PC-9 (cell line): Measurements from ENCODE around the gene PCDH9. TPM values are rescaled to one million over a fixed set of nuclear protein-coding genes. Genes with fewer than 3 reads are reported as not detected.

Experiments
- BruUV-seq: library from RNA; stranded (reverse); fragments of 400-500 nt; replicated peaks from 2 replicates; lab custom pipeline; 2021; lab: Mats Ljungman, UMichigan
- CTCF ChIA-PET: fragments of 300-600 bp; sonication (Branson Sonifier 250); formaldehyde crosslinking; loops from one replicate; lab custom pipeline; 2022; ENCODE audit warnings: antibody characterized with exemption; lab: Charles Lee
- POLR2A ChIA-PET: fragments of 300-600 bp; sonication (Branson Sonifier 250); formaldehyde crosslinking; loops from one replicate; lab custom pipeline; 2022; ENCODE audit warnings: antibody characterized with exemption; ENCODE audit not compliant: unreplicated experiment; lab: Charles Lee
- DNase-seq, 2 experiments: peaks; one replicate each; pipeline versions ENCODE4 v3.0.0 to v3.0.0-alpha.2; 2015 to 2022; ENCODE audit warnings: mixed read lengths in 1 of 2
- H2AFZ ChIP-seq: fragments of 200-600 bp; sonication (generic); 2 replicates; pipeline ENCODE4 v1.8.1; 2017; ENCODE audit warnings: antibody characterized with exemption
- H3F3A ChIP-seq: fragments of 200-600 bp; sonication (generic); 2 replicates; pipeline ENCODE4 v1.8.1; 2017; ENCODE audit warnings: antibody characterized with exemption, mild to moderate bottlenecking, low read depth; ENCODE audit not compliant: insufficient read depth
- H3K27ac ChIP-seq: fragments of 200-600 bp; sonication (generic); 2 replicates; pipeline ENCODE4 v1.6.1; 2016; ENCODE audit warnings: mixed run types
- H3K27me3 ChIP-seq: fragments of 200-600 bp; sonication (generic); 2 replicates; pipeline ENCODE4 v1.6.1; 2016; ENCODE audit warnings: low read depth, mixed run types; ENCODE audit not compliant: insufficient read depth
- H3K36me3 ChIP-seq: fragments of 200-600 bp; sonication (generic); 2 replicates; pipeline ENCODE4 v1.6.1; 2016; ENCODE audit warnings: low read depth, mixed run types
- H3K4me1 ChIP-seq: fragments of 200-600 bp; sonication (generic); replicated peaks from 2 replicates; pipeline ENCODE4 v1.6.1; 2016; ENCODE audit warnings: mixed run types; ENCODE audit not compliant: insufficient read depth
- H3K4me2 ChIP-seq: fragments of 200-600 bp; sonication (generic); 2 replicates; pipeline ENCODE4 v1.6.1; 2017; ENCODE audit warnings: mixed run types
- H3K4me3 ChIP-seq: fragments of 200-600 bp; sonication (generic); 2 replicates; pipeline ENCODE4 v1.6.1; 2016; ENCODE audit warnings: mixed run types
- H3K79me2 ChIP-seq: fragments of 200-600 bp; sonication (generic); 2 replicates; pipeline ENCODE4 v1.6.1; 2017; ENCODE audit warnings: low read depth, mixed run types
- H3K9me2 ChIP-seq: fragments of 200-600 bp; sonication (generic); 2 replicates; pipeline ENCODE4 v1.8.1; 2017; ENCODE audit warnings: mild to moderate bottlenecking; ENCODE audit not compliant: insufficient read depth
- H3K9me3 ChIP-seq: fragments of 200-600 bp; sonication (generic); 2 replicates; pipeline ENCODE4 v1.8.1; 2016; ENCODE audit warnings: low read depth; ENCODE audit not compliant: insufficient read depth
- H4K20me1 ChIP-seq: fragments of 200-600 bp; sonication (generic); 2 replicates; pipeline ENCODE4 v1.8.1; 2017; ENCODE audit not compliant: insufficient read depth
- CTCF ChIP-seq: fragments of 200-600 bp; sonication (generic); conservative IDR thresholded peaks from 2 replicates; pipeline ENCODE4 v1.6.1; 2017; ENCODE audit warnings: mixed run types, antibody characterized with exemption, mild to moderate bottlenecking, moderate library complexity
- EZH2 ChIP-seq: fragments of 200-600 bp; sonication (generic); IDR thresholded peaks from 2 replicates; pipeline ENCODE4 v1.8.0; 2017; ENCODE audit warnings: antibody characterized with exemption, low read depth
- intact Hi-C: fragments of 100-400 bp; cut with micrococcal nuclease; formaldehyde crosslinking; loops from one replicate; pipeline ENCODE4 v1.10.0; 2022; ENCODE audit not compliant: unreplicated experiment
- total RNA-seq: library from RNA; stranded (reverse); gene quantifications from 2 replicates; pipeline ENCODE4 v1.2.3, GENCODE V29; 2021

The PCDH9 gene
- total RNA-seq, 1 experiment from 2014 or later: 0.37 TPM

GRCh38 chr13:67223024-67223423, 7.1 kb downstream of the PCDH9 start:
- no peak for DNase-seq
- Histone ChIP-seq H4K20me1 (no peaks in the 10 kb centered on the region), H3K4me2 (no peak overlapping the region), H3K9me3 (no peaks in the 10 kb centered on the region), H3K4me1 (no peaks in the 10 kb centered on the region), H3K4me3 (no peak overlapping the region), H2AFZ (no peak overlapping the region), H3K79me2 (no peaks in the 10 kb centered on the region), H3K27ac (no peak overlapping the region), H3F3A (no peaks in the 10 kb centered on the region), H3K9me2 (no peaks in the 10 kb centered on the region; the same call in 1 of the 2 replicates), H3K27me3 (no peaks in the 10 kb centered on the region), H3K36me3 (no peaks in the 10 kb centered on the region)
- ChIA-PET CTCF (no interaction called here), POLR2A (no interaction called here)
- no TSS peak for BruUV-seq
- TF ChIP-seq CTCF (no peak), EZH2 (no peak)
- intact Hi-C loops: no loop called here

- Histone ChIP-seq H3K4me2 (no peak overlapping the region), H3F3A (no peaks in the 10 kb centered on the region), H3K4me1 (no peaks in the 10 kb centered on the region), H3K79me2 (no peaks in the 10 kb centered on the region), H3K9me3 (no peaks in the 10 kb centered on the region), H3K27ac (no peak overlapping the region), H3K36me3 (no peaks in the 10 kb centered on the region), H3K27me3 (no peaks in the 10 kb centered on the region), H2AFZ (no peak overlapping the region), H4K20me1 (no peaks in the 10 kb centered on the region), H3K9me2 (no peaks in the 10 kb centered on the region; the same call in 1 of the 2 replicates), H3K4me3 (no peak overlapping the region)
- TF ChIP-seq EZH2 (no peak), CTCF (no peak)
- ChIA-PET POLR2A (no interaction called here), CTCF (no interaction called here)
- no peak for DNase-seq
- intact Hi-C loops: no loop called here
- no TSS peak for BruUV-seq
Observed at GRCh38 chr13:67221630-67222226, 8.4 kb downstream of the PCDH9 start.

GRCh38 chr13:67219113-67219512, 11.0 kb downstream of the PCDH9 start:
- Histone ChIP-seq H3K9me3 (no peaks in the 10 kb centered on the region), H3K9me2 (no peaks in the 10 kb centered on the region; the same call in 1 of the 2 replicates), H4K20me1 (no peaks in the 10 kb centered on the region), H3K27me3 (no peaks in the 10 kb centered on the region), H3K4me3 (no peak overlapping the region), H3F3A (no peaks in the 10 kb centered on the region), H3K79me2 (no peaks in the 10 kb centered on the region), H3K27ac (no peak overlapping the region), H3K36me3 (no peaks in the 10 kb centered on the region), H3K4me1 (no peaks in the 10 kb centered on the region), H2AFZ (no peak overlapping the region), H3K4me2 (no peak overlapping the region)
- TF ChIP-seq CTCF (no peak), EZH2 (no peak)
- CTCF ChIA-PET: no interaction called here
- BruUV-seq: no TSS peak
- no peak for DNase-seq
- POLR2A ChIA-PET: no interaction called here
- intact Hi-C loops: no loop called here
